GM23338 (cell line): ENCODE data around the gene ARL5C. TPM values are rescaled to one million over a fixed set of nuclear protein-coding genes. Genes with fewer than 3 reads are reported as not detected.

Experiments used
- ATAC-seq: fragments of 200-7000 bp; cut with Tn5 transposase; 3 replicates; pipeline ENCODE4 v1.9.1; 2020
- DNase-seq: peaks from one replicate; pipeline ENCODE4 v3.0.0-alpha.2; 2015; ENCODE audit warnings: low spot score
- H2AFZ ChIP-seq: fragments of 200-600 bp; sonication (generic); 2 replicates; pipeline ENCODE4 v1.8.0; 2016; ENCODE audit warnings: antibody characterized with exemption, mild to moderate bottlenecking, moderate library complexity
- H3F3A ChIP-seq: fragments of 200-600 bp; sonication (generic); replicated peaks from 2 replicates; pipeline ENCODE4 v1.8.0; 2017; ENCODE audit warnings: antibody characterized with exemption, mixed run types, low read depth
- H3K27ac ChIP-seq: fragments of 200-600 bp; sonication (generic); 2 replicates; pipeline ENCODE4 v1.6.1; 2016; ENCODE audit warnings: low read depth
- H3K27me3 ChIP-seq: fragments of 200-600 bp; sonication (generic); 2 replicates; pipeline ENCODE4 v1.8.0; 2016; ENCODE audit warnings: mild to moderate bottlenecking, mixed run types, moderate library complexity; ENCODE audit not compliant: insufficient read depth
- H3K36me3 ChIP-seq: fragments of 200-600 bp; sonication (generic); 2 replicates; pipeline ENCODE4 v1.8.0; 2016; ENCODE audit warnings: mild to moderate bottlenecking; ENCODE audit not compliant: insufficient read depth
- H3K4me1 ChIP-seq: fragments of 200-600 bp; sonication (generic); 2 replicates; pipeline ENCODE4 v1.8.0; 2016; ENCODE audit warnings: mild to moderate bottlenecking, moderate library complexity; ENCODE audit not compliant: insufficient read depth
- H3K4me2 ChIP-seq: fragments of 200-600 bp; sonication (generic); 2 replicates; pipeline ENCODE4 v1.7.1; 2017; ENCODE audit warnings: mixed run types
- H3K4me3 ChIP-seq: fragments of 200-600 bp; sonication (generic); 2 replicates; pipeline ENCODE4 v1.6.1; 2016; ENCODE audit warnings: mixed run types
- H3K79me2 ChIP-seq: fragments of 200-600 bp; sonication (generic); replicated peaks from 2 replicates; pipeline ENCODE4 v1.8.0; 2017; ENCODE audit warnings: mild to moderate bottlenecking; ENCODE audit not compliant: insufficient read depth
- H3K9me2 ChIP-seq: fragments of 200-600 bp; sonication (generic); 2 replicates; pipeline ENCODE4 v1.8.0; 2017; ENCODE audit not compliant: insufficient read depth
- H4K20me1 ChIP-seq: fragments of 200-600 bp; sonication (generic); replicated peaks from 2 replicates; pipeline ENCODE4 v1.8.0; 2017; ENCODE audit warnings: mild to moderate bottlenecking; ENCODE audit not compliant: insufficient read depth
- H3K27ac Mint-ChIP-seq: 2 replicates; pipeline ENCODE4 v1.8.0; 2020; ENCODE audit warnings: inconsistent platforms, mild to moderate bottlenecking, moderate library complexity, mixed read lengths
- H3K27me3 Mint-ChIP-seq: 3 replicates; pipeline ENCODE4 v1.8.0; 2022; ENCODE audit warnings: low read depth, mild to moderate bottlenecking, moderate library complexity, mixed read lengths, inconsistent platforms; ENCODE audit not compliant: insufficient read depth, poor library complexity
- H3K36me3 Mint-ChIP-seq: 3 replicates; pipeline ENCODE4 v1.8.0; 2021; ENCODE audit warnings: low read depth, mild to moderate bottlenecking, inconsistent platforms, moderate library complexity, mixed read lengths
- H3K4me1 Mint-ChIP-seq: 3 replicates; pipeline ENCODE4 v1.8.0; 2020; ENCODE audit warnings: mild to moderate bottlenecking, inconsistent platforms, mixed read lengths
- H3K4me3 Mint-ChIP-seq: 3 replicates; pipeline ENCODE4 v1.8.0; 2021; ENCODE audit warnings: moderate library complexity, mild to moderate bottlenecking, inconsistent platforms, mixed read lengths
- H3K9me3 Mint-ChIP-seq: 3 replicates; pipeline ENCODE4 v1.8.0; 2020; ENCODE audit warnings: moderate library complexity, mild to moderate bottlenecking, inconsistent platforms, mixed read lengths
- EZH2 ChIP-seq: fragments of 200-600 bp; sonication (generic); IDR thresholded peaks from one replicate; pipeline ENCODE4 v1.8.0; 2017; ENCODE audit warnings: antibody characterized with exemption, mild to moderate bottlenecking, low read depth; ENCODE audit not compliant: unreplicated experiment
- JUNB ChIP-seq: IDR thresholded peaks from one replicate; pipeline ENCODE4 v1.6.1; 2016; ENCODE audit warnings: antibody characterized with exemption; ENCODE audit not compliant: unreplicated experiment
- polyA plus RNA-seq: library from polyadenylated mRNA; unstranded; fragments of >200 nt; fragmentation: Nextera tagmentation; extraction: Ambion mirVana; gene quantifications from 2 replicates; pipeline ENCODE4 v1.2.1, GENCODE V29; 2016
- total RNA-seq: library from RNA; depleted of rRNA; stranded (reverse); fragments of >200 nt; shearing (Covaris generic); gene quantifications from 2 replicates; pipeline ENCODE4 v1.2.3, GENCODE V29; 2014
- TF ChIP-seq, protein P1 (sequence below): fragments of 250-450 bp; sonication (Bioruptor Pico); IDR thresholded peaks from 2 replicates; pipeline ENCODE4 v1.5.0; 2020; ENCODE audit warnings: mild to moderate bottlenecking, moderate library complexity
- TF ChIP-seq, protein P2 (sequence below), 2 experiments: fragments of 200-600 bp in 1 of 2; sonication (generic) in 1 of 2; conservative IDR thresholded peaks; 2 replicates each; pipeline versions ENCODE4 v1.5.1 to v1.6.1; 2016 to 2017; ENCODE audit warnings: antibody characterized with exemption in 2 of 2, low read depth in 2 of 2, mild to moderate bottlenecking in 2 of 2, moderate library complexity in 1 of 2
- TF ChIP-seq, protein P3 (sequence below): IDR thresholded peaks from one replicate; pipeline ENCODE4 v1.6.1; 2018; ENCODE audit warnings: antibody characterized with exemption; ENCODE audit not compliant: unreplicated experiment
- TF ChIP-seq, protein P4 (sequence below): IDR thresholded peaks from 2 replicates; pipeline ENCODE4 v1.6.1; 2016; ENCODE audit warnings: antibody characterized with exemption

The ARL5C gene
- total and polyA plus RNA-seq, 2 experiments from 2014 or later = not detected

DNA sequence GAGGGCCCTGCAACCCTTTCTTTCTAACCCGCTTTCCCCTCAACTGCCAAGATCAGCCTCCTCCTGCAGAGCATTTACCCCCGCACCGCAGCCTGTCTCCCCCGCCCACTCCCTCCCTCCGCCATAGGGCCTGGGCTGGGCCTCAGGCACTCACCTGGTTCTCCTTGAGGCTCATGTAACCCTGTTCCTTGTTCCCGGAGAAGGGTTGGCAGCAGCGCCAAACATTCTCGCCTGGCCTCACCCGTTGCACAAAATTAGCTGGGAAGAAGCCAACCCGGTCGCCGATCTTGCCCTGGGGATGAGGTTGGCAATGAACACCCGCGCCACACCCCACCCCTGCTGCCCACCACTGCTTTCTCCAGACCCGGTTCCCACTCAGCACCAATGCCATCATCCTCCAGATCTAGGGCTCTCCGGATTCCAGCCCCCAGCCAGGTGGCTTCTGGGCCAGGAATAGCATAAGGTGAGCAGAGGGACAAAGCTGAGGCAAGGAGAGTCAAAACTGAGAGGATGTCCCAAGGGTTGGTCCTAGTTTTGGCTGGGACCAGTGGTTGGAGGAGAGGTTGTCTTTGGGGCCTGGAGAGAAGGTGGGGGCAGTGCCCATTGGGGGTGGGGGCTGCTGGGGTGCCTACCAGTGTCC is 47.0 kb upstream of the ARL5C start:
- H3K79me2 ChIP-seq = no peaks in the 10 kb centered on the region
- ATAC-seq (peak; percentile 18), DNase-seq (no peak)
- Mint-ChIP-seq H3K27ac (no peak overlapping the region), H3K36me3 (no peaks in the 10 kb centered on the region), H3K4me1 (peaks cover 33% of the 10 kb centered on the region), H3K27me3 (peaks cover 27% of the 10 kb centered on the region), H3K4me3 (no peak overlapping the region), H3K9me3 (no peaks in the 10 kb centered on the region)
- no peaks in the 10 kb centered on the region for H3K36me3 ChIP-seq
- peaks cover 20% of the 10 kb centered on the region for H3K27me3 ChIP-seq
- no peaks in the 10 kb centered on the region for H3K9me2 ChIP-seq
- peaks cover 19% of the 10 kb centered on the region for H3K4me1 ChIP-seq
- no peak overlapping the region for H2AFZ ChIP-seq
- no peak overlapping the region for H3K4me3 ChIP-seq
- H3K4me2 ChIP-seq = no peak overlapping the region
- H3K27ac ChIP-seq = no peak overlapping the region
- TF ChIP-seq JUNB (no peak), EZH2 (no peak)
- TF ChIP-seq, protein P1, sequence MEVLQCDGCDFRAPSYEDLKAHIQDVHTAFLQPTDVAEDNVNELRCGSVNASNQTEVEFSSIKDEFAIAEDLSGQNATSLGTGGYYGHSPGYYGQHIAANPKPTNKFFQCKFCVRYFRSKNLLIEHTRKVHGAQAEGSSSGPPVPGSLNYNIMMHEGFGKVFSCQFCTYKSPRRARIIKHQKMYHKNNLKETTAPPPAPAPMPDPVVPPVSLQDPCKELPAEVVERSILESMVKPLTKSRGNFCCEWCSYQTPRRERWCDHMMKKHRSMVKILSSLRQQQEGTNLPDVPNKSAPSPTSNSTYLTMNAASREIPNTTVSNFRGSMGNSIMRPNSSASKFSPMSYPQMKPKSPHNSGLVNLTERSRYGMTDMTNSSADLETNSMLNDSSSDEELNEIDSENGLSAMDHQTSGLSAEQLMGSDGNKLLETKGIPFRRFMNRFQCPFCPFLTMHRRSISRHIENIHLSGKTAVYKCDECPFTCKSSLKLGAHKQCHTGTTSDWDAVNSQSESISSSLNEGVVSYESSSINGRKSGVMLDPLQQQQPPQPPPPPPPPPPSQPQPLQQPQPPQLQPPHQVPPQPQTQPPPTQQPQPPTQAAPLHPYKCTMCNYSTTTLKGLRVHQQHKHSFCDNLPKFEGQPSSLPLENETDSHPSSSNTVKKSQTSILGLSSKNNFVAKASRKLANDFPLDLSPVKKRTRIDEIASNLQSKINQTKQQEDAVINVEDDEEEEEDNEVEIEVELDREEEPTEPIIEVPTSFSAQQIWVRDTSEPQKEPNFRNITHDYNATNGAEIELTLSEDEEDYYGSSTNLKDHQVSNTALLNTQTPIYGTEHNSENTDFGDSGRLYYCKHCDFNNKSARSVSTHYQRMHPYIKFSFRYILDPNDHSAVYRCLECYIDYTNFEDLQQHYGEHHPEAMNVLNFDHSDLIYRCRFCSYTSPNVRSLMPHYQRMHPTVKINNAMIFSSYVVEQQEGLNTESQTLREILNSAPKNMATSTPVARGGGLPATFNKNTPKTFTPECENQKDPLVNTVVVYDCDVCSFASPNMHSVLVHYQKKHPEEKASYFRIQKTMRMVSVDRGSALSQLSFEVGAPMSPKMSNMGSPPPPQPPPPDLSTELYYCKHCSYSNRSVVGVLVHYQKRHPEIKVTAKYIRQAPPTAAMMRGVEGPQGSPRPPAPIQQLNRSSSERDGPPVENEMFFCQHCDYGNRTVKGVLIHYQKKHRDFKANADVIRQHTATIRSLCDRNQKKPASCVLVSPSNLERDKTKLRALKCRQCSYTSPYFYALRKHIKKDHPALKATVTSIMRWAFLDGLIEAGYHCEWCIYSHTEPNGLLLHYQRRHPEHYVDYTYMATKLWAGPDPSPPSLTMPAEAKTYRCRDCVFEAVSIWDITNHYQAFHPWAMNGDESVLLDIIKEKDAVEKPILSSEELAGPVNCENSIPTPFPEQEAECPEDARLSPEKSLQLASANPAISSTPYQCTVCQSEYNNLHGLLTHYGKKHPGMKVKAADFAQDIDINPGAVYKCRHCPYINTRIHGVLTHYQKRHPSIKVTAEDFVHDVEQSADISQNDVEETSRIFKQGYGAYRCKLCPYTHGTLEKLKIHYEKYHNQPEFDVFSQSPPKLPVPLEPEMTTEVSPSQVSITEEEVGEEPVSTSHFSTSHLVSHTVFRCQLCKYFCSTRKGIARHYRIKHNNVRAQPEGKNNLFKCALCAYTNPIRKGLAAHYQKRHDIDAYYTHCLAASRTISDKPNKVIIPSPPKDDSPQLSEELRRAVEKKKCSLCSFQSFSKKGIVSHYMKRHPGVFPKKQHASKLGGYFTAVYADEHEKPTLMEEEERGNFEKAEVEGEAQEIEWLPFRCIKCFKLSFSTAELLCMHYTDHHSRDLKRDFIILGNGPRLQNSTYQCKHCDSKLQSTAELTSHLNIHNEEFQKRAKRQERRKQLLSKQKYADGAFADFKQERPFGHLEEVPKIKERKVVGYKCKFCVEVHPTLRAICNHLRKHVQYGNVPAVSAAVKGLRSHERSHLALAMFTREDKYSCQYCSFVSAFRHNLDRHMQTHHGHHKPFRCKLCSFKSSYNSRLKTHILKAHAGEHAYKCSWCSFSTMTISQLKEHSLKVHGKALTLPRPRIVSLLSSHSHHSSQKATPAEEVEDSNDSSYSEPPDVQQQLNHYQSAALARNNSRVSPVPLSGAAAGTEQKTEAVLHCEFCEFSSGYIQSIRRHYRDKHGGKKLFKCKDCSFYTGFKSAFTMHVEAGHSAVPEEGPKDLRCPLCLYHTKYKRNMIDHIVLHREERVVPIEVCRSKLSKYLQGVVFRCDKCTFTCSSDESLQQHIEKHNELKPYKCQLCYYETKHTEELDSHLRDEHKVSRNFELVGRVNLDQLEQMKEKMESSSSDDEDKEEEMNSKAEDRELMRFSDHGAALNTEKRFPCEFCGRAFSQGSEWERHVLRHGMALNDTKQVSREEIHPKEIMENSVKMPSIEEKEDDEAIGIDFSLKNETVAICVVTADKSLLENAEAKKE = no peak
- TF ChIP-seq, protein P2, sequence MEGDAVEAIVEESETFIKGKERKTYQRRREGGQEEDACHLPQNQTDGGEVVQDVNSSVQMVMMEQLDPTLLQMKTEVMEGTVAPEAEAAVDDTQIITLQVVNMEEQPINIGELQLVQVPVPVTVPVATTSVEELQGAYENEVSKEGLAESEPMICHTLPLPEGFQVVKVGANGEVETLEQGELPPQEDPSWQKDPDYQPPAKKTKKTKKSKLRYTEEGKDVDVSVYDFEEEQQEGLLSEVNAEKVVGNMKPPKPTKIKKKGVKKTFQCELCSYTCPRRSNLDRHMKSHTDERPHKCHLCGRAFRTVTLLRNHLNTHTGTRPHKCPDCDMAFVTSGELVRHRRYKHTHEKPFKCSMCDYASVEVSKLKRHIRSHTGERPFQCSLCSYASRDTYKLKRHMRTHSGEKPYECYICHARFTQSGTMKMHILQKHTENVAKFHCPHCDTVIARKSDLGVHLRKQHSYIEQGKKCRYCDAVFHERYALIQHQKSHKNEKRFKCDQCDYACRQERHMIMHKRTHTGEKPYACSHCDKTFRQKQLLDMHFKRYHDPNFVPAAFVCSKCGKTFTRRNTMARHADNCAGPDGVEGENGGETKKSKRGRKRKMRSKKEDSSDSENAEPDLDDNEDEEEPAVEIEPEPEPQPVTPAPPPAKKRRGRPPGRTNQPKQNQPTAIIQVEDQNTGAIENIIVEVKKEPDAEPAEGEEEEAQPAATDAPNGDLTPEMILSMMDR (conservative IDR thresholded peaks at IDR 0.05; ENCODE audit: low read depth in 2 of 2) = no peak
- TF ChIP-seq, protein P3, sequence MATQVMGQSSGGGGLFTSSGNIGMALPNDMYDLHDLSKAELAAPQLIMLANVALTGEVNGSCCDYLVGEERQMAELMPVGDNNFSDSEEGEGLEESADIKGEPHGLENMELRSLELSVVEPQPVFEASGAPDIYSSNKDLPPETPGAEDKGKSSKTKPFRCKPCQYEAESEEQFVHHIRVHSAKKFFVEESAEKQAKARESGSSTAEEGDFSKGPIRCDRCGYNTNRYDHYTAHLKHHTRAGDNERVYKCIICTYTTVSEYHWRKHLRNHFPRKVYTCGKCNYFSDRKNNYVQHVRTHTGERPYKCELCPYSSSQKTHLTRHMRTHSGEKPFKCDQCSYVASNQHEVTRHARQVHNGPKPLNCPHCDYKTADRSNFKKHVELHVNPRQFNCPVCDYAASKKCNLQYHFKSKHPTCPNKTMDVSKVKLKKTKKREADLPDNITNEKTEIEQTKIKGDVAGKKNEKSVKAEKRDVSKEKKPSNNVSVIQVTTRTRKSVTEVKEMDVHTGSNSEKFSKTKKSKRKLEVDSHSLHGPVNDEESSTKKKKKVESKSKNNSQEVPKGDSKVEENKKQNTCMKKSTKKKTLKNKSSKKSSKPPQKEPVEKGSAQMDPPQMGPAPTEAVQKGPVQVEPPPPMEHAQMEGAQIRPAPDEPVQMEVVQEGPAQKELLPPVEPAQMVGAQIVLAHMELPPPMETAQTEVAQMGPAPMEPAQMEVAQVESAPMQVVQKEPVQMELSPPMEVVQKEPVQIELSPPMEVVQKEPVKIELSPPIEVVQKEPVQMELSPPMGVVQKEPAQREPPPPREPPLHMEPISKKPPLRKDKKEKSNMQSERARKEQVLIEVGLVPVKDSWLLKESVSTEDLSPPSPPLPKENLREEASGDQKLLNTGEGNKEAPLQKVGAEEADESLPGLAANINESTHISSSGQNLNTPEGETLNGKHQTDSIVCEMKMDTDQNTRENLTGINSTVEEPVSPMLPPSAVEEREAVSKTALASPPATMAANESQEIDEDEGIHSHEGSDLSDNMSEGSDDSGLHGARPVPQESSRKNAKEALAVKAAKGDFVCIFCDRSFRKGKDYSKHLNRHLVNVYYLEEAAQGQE = no peak
- TF ChIP-seq, protein P4, sequence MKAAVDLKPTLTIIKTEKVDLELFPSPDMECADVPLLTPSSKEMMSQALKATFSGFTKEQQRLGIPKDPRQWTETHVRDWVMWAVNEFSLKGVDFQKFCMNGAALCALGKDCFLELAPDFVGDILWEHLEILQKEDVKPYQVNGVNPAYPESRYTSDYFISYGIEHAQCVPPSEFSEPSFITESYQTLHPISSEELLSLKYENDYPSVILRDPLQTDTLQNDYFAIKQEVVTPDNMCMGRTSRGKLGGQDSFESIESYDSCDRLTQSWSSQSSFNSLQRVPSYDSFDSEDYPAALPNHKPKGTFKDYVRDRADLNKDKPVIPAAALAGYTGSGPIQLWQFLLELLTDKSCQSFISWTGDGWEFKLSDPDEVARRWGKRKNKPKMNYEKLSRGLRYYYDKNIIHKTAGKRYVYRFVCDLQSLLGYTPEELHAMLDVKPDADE = no peak
- no peaks in the 10 kb centered on the region for H4K20me1 ChIP-seq
- 0 out of 2 replicates have a peak, but pooled peaks cover 5% of the 10 kb centered on the region for H3F3A ChIP-seq
